ENCODE measurements around the gene PLIN3.
"Not testable (repeated sequence)": the region's sequence is repeated elsewhere in the genome, so short reads cannot be mapped to it uniquely, and the experiment has no call there.

PLIN3 gene

DNA sequence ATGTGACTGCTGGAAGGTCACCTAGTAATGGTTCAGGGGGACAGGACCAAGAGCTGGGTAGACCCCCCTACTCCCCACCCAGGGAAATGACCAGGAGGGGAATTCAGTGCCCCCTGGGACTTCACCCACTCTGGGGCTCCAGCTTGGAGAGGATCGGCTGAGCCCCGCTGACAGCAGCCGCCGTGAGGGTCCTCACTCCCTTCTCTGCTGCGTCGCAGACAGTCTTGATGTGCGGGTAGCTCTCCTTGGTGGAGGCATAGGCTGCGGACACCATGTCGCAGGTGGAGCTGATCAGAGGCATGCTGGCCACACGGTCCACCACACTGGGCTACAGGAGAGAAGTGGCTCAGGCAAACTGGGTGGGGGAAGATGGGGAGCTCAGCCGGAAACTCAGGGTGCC lies 7.8 kb downstream of the PLIN3 start:
- peaks cover 36% of the 10 kb centered on the region for H3K79me2 ChIP-seq (ENCODE audit: control insufficient read depth, low read length)

GRCh38 chr19:4856468-4856867 lies 11.0 kb downstream of the PLIN3 start:
- not testable (repeated sequence) for H4K20me1 ChIP-seq (ENCODE audit: control insufficient read depth, insufficient read depth, low read depth, low read length); H3K4me2 ChIP-seq (ENCODE audit: low read length); H3K27me3 ChIP-seq (ENCODE audit: control insufficient read depth, low read length); H3K27ac ChIP-seq (ENCODE audit: low read depth, low read length); H3K9me2 ChIP-seq (replicated peaks; ENCODE audit: control insufficient read depth, low read length); H3K4me3 ChIP-seq (ENCODE audit: low read length); H3K9me3 ChIP-seq (ENCODE audit: control insufficient read depth, insufficient read depth, low read length); H3F3A ChIP-seq (ENCODE audit: control insufficient read depth, insufficient read depth)
- Histone ChIP-seq H3K4me1 (ENCODE audit: control insufficient read depth, low read length) (peaks cover 75% of the 10 kb centered on the region), H3K36me3 (ENCODE audit: control insufficient read depth, low read length) (peaks cover 75% of the 10 kb centered on the region), H3K79me2 (ENCODE audit: control insufficient read depth, low read length) (peaks cover 12% of the 10 kb centered on the region)

More for the DNA sequence above, 7.8 kb downstream of the PLIN3 start:
- Histone ChIP-seq H3K36me3 (ENCODE audit: control insufficient read depth, low read length) (peaks cover 78% of the 10 kb centered on the region), H3K27ac (ENCODE audit: low read depth, low read length) (peak overlapping the region; percentile 8; the same call in 1 of the 2 replicates), H3K27me3 (ENCODE audit: control insufficient read depth, low read length) (no peaks in the 10 kb centered on the region), H3K4me1 (ENCODE audit: control insufficient read depth, low read length) (peaks cover 76% of the 10 kb centered on the region), H3K4me2 (ENCODE audit: low read length) (peak overlapping the region; percentile 5; the same call in 1 of the 2 replicates), H3K9me2 (replicated peaks; ENCODE audit: control insufficient read depth, low read length) (no peaks in the 10 kb centered on the region), H3F3A (ENCODE audit: control insufficient read depth, insufficient read depth) (peaks cover 10% of the 10 kb centered on the region), H3K9me3 (ENCODE audit: control insufficient read depth, insufficient read depth, low read length) (no peaks in the 10 kb centered on the region), H4K20me1 (ENCODE audit: control insufficient read depth, insufficient read depth, low read depth, low read length) (no peaks in the 10 kb centered on the region), H3K4me3 (ENCODE audit: low read length) (no peak overlapping the region)
- TF ChIP-seq CTCF (IDR thresholded peaks at IDR 0.05; ENCODE audit: low read depth, low read length, poor library complexity, severe bottlenecking) (no peak), EZH2phosphoT487 (IDR thresholded peaks at IDR 0.05; ENCODE audit: borderline replicate concordance, low read length) (no peak)

DNA sequence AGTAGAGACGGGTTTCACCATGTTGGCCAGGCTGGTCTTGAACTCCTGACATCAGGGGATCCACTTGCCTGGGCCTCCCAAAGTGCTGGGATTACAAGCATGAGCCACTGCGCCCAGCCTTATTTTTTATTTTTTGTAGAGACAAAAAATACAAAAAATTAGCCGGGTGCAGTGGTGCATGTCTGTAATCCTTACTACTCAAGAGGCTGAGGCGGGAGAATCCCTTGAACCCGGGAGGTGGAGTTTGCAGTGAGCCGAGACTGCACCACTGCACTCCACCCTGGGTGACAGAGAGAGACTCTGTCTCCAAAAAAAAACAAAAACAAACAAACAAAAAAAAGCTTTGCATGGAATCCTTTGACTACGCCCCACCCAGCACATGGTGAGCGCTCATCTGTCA lies 14.0 kb downstream of the PLIN3 start:
- not testable (repeated sequence) for H3K9me3 ChIP-seq (ENCODE audit: control insufficient read depth, insufficient read depth, low read length); H3K4me3 ChIP-seq (ENCODE audit: low read length); H3K4me2 ChIP-seq (ENCODE audit: low read length); H4K20me1 ChIP-seq (ENCODE audit: control insufficient read depth, insufficient read depth, low read depth, low read length); H3K79me2 ChIP-seq (ENCODE audit: control insufficient read depth, low read length); H3K27ac ChIP-seq (ENCODE audit: low read depth, low read length); H3K9me2 ChIP-seq (replicated peaks; ENCODE audit: control insufficient read depth, low read length); H3K27me3 ChIP-seq (ENCODE audit: control insufficient read depth, low read length)
- Histone ChIP-seq H3K4me1 (ENCODE audit: control insufficient read depth, low read length) (peaks cover 77% of the 10 kb centered on the region), H3K36me3 (ENCODE audit: control insufficient read depth, low read length) (peaks cover 63% of the 10 kb centered on the region), H3F3A (ENCODE audit: control insufficient read depth, insufficient read depth) (peaks cover 24% of the 10 kb centered on the region)

- no peak for TF ChIP-seq CTCF (IDR thresholded peaks at IDR 0.05; ENCODE audit: low read depth, low read length, poor library complexity, severe bottlenecking)
- TF ChIP-seq EZH2phosphoT487 (IDR thresholded peaks at IDR 0.05; ENCODE audit: borderline replicate concordance, low read length): no peak
- peaks cover 11% of the 10 kb centered on the region for H3K79me2 ChIP-seq (ENCODE audit: control insufficient read depth, low read length)
- H3K9me3 ChIP-seq (ENCODE audit: control insufficient read depth, insufficient read depth, low read length): no peaks in the 10 kb centered on the region
- no peaks in the 10 kb centered on the region for H4K20me1 ChIP-seq (ENCODE audit: control insufficient read depth, insufficient read depth, low read depth, low read length)
- H3K9me2 ChIP-seq (replicated peaks; ENCODE audit: control insufficient read depth, low read length): no peaks in the 10 kb centered on the region
- no peaks in the 10 kb centered on the region for H3K27me3 ChIP-seq (ENCODE audit: control insufficient read depth, low read length)
- H3F3A ChIP-seq (ENCODE audit: control insufficient read depth, insufficient read depth): peaks cover 24% of the 10 kb centered on the region
- H3K4me3 ChIP-seq (ENCODE audit: low read length): no peak overlapping the region
- H3K36me3 ChIP-seq (ENCODE audit: control insufficient read depth, low read length): peaks cover 69% of the 10 kb centered on the region
- H3K27ac ChIP-seq (ENCODE audit: low read depth, low read length): peak overlapping the region; percentile 17
- peak overlapping the region; percentile 60 for H3K4me2 ChIP-seq (ENCODE audit: low read length)
- H3K4me1 ChIP-seq (ENCODE audit: control insufficient read depth, low read length): peaks cover 85% of the 10 kb centered on the region
Observed at GRCh38 chr19:4852484-4852883, 15.0 kb downstream of the PLIN3 start.
